Astrocyte (in vitro differentiated cells and primary cell): ENCODE data around the gene SUPT6H. TPM values are rescaled to one million over a fixed set of nuclear protein-coding genes. Genes with fewer than 3 reads are reported as not detected.

Experiments used
- DNase-seq: peaks from one replicate; pipeline ENCODE4 v3.0.0-alpha.2; 2010; ENCODE audit warnings: low read depth
- FAIRE-seq: peaks from 2 replicates; lab custom pipeline; 2011; peaks lifted over from hg19 to GRCh38; lab: Jason Lieb, UNC
- H2AFZ ChIP-seq: 2 replicates; pipeline ENCODE4 v1.6.0; 2012; ENCODE audit warnings: low read depth, low read length, inconsistent platforms
- H3K27ac ChIP-seq: 2 replicates; pipeline ENCODE4 v1.5.1; 2011; ENCODE audit warnings: low read depth, low read length, inconsistent platforms
- H3K27me3 ChIP-seq: 2 replicates; pipeline ENCODE4 v1.6.0; 2011; ENCODE audit warnings: low read length, inconsistent platforms; ENCODE audit not compliant: insufficient read depth
- H3K36me3 ChIP-seq: 2 replicates; pipeline ENCODE4 v1.5.1; 2011; ENCODE audit warnings: low read length, inconsistent platforms; ENCODE audit not compliant: insufficient read depth
- H3K4me1 ChIP-seq: 2 replicates; pipeline ENCODE4 v1.5.1; 2011; ENCODE audit warnings: low read length, inconsistent platforms; ENCODE audit not compliant: insufficient read depth
- H3K4me2 ChIP-seq: 2 replicates; pipeline ENCODE4 v1.6.0; 2012; ENCODE audit warnings: low read length, inconsistent platforms
- H3K4me3 ChIP-seq: 2 replicates; pipeline ENCODE4 v1.5.1; 2011; ENCODE audit warnings: low read depth, mild to moderate bottlenecking, low read length, inconsistent platforms; ENCODE audit not compliant: insufficient read depth
- H3K79me2 ChIP-seq: 2 replicates; pipeline ENCODE4 v1.6.0; 2012; ENCODE audit warnings: mild to moderate bottlenecking, low read length, inconsistent platforms; ENCODE audit not compliant: insufficient read depth
- H3K9ac ChIP-seq: 2 replicates; pipeline ENCODE4 v1.6.0; 2012; ENCODE audit warnings: mild to moderate bottlenecking, low read length, inconsistent platforms
- H3K9me3 ChIP-seq: 2 replicates; pipeline ENCODE4 v1.5.1; 2012; ENCODE audit warnings: low read depth, mild to moderate bottlenecking, low read length, inconsistent platforms; ENCODE audit not compliant: insufficient read depth
- H4K20me1 ChIP-seq: 2 replicates; pipeline ENCODE4 v1.6.0; 2012; ENCODE audit warnings: low read length, inconsistent platforms; ENCODE audit not compliant: insufficient read depth
- H3K27ac Mint-ChIP-seq: one replicate; pipeline ENCODE4 v1.8.0; 2021; ENCODE audit warnings: mild to moderate bottlenecking, mixed read lengths; ENCODE audit not compliant: unreplicated experiment
- H3K27me3 Mint-ChIP-seq: one replicate; pipeline ENCODE4 v1.8.0; 2021; ENCODE audit warnings: low read depth, mixed read lengths; ENCODE audit not compliant: unreplicated experiment
- H3K36me3 Mint-ChIP-seq: one replicate; pipeline ENCODE4 v1.8.0; 2021; ENCODE audit warnings: low read depth, mixed read lengths; ENCODE audit not compliant: unreplicated experiment
- H3K4me1 Mint-ChIP-seq: one replicate; pipeline ENCODE4 v1.8.0; 2021; ENCODE audit warnings: low read depth, mixed read lengths; ENCODE audit not compliant: unreplicated experiment
- H3K4me3 Mint-ChIP-seq: one replicate; pipeline ENCODE4 v1.8.0; 2021; ENCODE audit warnings: mild to moderate bottlenecking, moderate library complexity, mixed read lengths; ENCODE audit not compliant: unreplicated experiment
- H3K9me3 Mint-ChIP-seq: one replicate; pipeline ENCODE4 v1.8.0; 2021; ENCODE audit warnings: mild to moderate bottlenecking, mixed read lengths; ENCODE audit not compliant: unreplicated experiment
- EZH2 ChIP-seq: IDR thresholded peaks from 2 replicates; pipeline ENCODE4 v1.6.1; 2012; ENCODE audit warnings: mild to moderate bottlenecking, low read length, inconsistent platforms; ENCODE audit not compliant: insufficient read depth
- total RNA-seq: library from RNA; stranded (reverse); gene quantifications from 2 replicates; pipeline ENCODE4 v1.2.1, GENCODE V29; 2021
- TF ChIP-seq, protein P1 (sequence below): IDR thresholded peaks from 2 replicates; pipeline ENCODE4 v1.5.1; 2011; ENCODE audit warnings: low read depth, mild to moderate bottlenecking, inconsistent platforms, low read length, moderate library complexity; ENCODE audit not compliant: insufficient read depth

SUPT6H gene
- total RNA-seq, 1 donor from 2014 or later = 95.9 TPM

DNA sequence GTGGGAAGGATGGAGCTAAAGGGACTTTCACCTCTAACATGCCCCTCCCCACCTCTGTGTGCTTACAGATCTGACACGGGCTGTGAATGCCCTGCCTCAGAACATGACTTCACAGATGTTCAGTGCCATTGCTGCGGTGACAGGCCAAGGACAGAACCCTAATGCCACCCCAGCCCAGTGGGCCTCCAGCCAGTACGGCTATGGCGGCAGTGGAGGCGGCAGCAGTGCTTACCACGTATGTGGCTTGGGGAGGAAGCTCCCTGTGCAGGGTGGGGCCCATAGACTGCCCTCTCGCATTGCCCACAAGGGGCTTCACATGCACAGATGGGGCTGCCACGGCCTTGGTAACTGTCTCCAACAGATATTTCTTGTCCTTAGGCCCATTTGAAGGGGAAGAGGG, 38.3 kb downstream of the SUPT6H start:
- Histone ChIP-seq H3K9me3 (no peaks in the 10 kb centered on the region), H3K4me2 (no peak overlapping the region), H3K4me3 (no peak overlapping the region), H2AFZ (no peak overlapping the region), H4K20me1 (peaks cover 41% of the 10 kb centered on the region), H3K79me2 (no peaks in the 10 kb centered on the region), H3K27me3 (no peaks in the 10 kb centered on the region), H3K27ac (no peak overlapping the region), H3K4me1 (no peaks in the 10 kb centered on the region), H3K36me3 (peaks cover 57% of the 10 kb centered on the region), H3K9ac (no peak overlapping the region)
- H3K27me3 Mint-ChIP-seq = no peaks in the 10 kb centered on the region
- no peaks in the 10 kb centered on the region for H3K4me1 Mint-ChIP-seq
- H3K9me3 Mint-ChIP-seq = no peaks in the 10 kb centered on the region
- FAIRE-seq = no peak
- peaks cover 30% of the 10 kb centered on the region for H3K36me3 Mint-ChIP-seq
- DNase-seq = no peak
- no peak overlapping the region for H3K27ac Mint-ChIP-seq
- no peak for TF ChIP-seq EZH2
- TF ChIP-seq, protein P1, sequence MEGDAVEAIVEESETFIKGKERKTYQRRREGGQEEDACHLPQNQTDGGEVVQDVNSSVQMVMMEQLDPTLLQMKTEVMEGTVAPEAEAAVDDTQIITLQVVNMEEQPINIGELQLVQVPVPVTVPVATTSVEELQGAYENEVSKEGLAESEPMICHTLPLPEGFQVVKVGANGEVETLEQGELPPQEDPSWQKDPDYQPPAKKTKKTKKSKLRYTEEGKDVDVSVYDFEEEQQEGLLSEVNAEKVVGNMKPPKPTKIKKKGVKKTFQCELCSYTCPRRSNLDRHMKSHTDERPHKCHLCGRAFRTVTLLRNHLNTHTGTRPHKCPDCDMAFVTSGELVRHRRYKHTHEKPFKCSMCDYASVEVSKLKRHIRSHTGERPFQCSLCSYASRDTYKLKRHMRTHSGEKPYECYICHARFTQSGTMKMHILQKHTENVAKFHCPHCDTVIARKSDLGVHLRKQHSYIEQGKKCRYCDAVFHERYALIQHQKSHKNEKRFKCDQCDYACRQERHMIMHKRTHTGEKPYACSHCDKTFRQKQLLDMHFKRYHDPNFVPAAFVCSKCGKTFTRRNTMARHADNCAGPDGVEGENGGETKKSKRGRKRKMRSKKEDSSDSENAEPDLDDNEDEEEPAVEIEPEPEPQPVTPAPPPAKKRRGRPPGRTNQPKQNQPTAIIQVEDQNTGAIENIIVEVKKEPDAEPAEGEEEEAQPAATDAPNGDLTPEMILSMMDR = no peak
- no peak overlapping the region for H3K4me3 Mint-ChIP-seq

DNA sequence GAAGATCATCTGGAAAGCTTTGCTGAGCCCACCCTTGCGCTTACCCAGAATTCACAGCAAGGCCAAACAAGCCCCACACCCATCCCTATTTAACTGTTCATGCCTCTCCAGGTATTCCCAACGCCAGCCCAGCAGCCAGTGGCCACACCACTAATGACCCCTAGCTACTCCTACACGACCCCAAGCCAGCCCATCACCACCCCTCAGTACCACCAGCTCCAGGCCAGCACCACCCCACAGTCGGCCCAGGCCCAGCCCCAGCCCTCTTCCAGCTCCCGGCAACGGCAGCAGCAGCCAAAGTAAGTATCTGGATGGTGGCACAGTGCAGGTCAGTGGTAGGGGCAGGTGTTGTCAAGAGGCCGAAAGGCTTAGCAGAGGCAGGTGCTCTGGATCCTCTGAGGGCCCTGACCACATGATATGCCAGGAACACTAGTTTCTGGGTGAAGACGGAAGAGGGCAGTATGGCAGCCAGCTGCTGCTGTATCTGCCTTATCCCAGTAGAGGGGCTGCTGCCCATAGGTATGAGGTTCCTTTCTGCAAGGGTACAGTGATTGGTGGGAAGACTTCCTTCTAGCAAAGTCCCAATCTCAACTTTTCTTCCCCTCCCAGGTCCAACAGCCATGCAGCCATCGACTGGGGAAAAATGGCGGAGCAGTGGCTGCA, 39.0 kb downstream of the SUPT6H start:
- Histone ChIP-seq H3K79me2 (no peaks in the 10 kb centered on the region), H3K4me3 (no peak overlapping the region), H3K9me3 (no peaks in the 10 kb centered on the region), H3K9ac (no peak overlapping the region), H3K4me2 (no peak overlapping the region), H4K20me1 (peaks cover 41% of the 10 kb centered on the region), H3K27me3 (no peaks in the 10 kb centered on the region), H3K4me1 (no peaks in the 10 kb centered on the region), H3K36me3 (peaks cover 51% of the 10 kb centered on the region), H3K27ac (no peak overlapping the region), H2AFZ (no peak overlapping the region)
- no peak for TF ChIP-seq EZH2
- TF ChIP-seq, protein P1 = no peak
- no peak for DNase-seq
- H3K4me1 Mint-ChIP-seq = no peaks in the 10 kb centered on the region
- no peaks in the 10 kb centered on the region for H3K27me3 Mint-ChIP-seq
- H3K9me3 Mint-ChIP-seq = no peaks in the 10 kb centered on the region
- H3K4me3 Mint-ChIP-seq = peak overlapping the region; percentile 27
- FAIRE-seq = no peak
- H3K27ac Mint-ChIP-seq = no peak overlapping the region
- H3K36me3 Mint-ChIP-seq = peaks cover 31% of the 10 kb centered on the region

DNA sequence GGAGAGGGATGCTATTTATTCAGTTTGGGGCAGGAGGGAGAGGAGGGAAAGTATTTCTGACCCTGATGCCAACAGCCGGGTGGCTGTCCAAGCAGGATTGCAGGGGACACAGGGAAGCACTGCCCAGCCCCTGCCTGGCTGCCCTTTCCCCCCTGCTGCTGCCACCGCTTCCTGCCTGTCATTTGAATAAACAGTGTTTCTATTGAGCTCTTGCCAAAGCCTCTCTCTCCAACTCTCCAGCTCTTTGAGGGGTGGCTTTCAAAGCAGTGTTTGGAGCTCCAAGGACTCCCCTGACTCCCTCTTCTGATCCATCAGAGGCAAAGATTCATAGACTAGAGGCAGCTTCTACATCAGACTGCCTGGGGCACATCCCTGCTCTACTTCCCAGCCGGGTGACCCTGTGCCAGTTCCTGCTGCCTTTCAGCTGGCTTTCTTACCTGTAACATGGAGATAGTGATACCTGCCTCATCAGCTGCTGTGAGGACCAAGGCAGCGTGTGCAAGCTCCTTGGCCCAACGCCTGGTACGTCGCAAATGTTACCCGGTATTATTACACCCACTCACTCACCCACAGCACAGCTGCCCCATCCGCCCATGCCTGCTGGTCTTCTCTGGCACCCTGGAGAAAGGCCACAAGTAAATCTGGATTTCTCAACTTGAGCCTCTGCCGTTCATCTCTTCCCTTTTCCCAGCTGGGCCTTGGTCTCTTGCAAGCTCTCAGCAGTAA, 40.2 kb downstream of the SUPT6H start:
- Histone ChIP-seq H3K9ac (no peak overlapping the region), H2AFZ (no peak overlapping the region), H3K36me3 (peaks cover 47% of the 10 kb centered on the region), H3K4me1 (no peaks in the 10 kb centered on the region), H3K9me3 (no peaks in the 10 kb centered on the region), H3K27ac (no peak overlapping the region), H4K20me1 (peaks cover 41% of the 10 kb centered on the region), H3K4me2 (no peak overlapping the region), H3K27me3 (no peaks in the 10 kb centered on the region), H3K79me2 (no peaks in the 10 kb centered on the region), H3K4me3 (no peak overlapping the region)
- no peak overlapping the region for H3K27ac Mint-ChIP-seq
- FAIRE-seq (no peak), DNase-seq (no peak)
- no peak overlapping the region for H3K4me3 Mint-ChIP-seq
- peaks cover 34% of the 10 kb centered on the region for H3K36me3 Mint-ChIP-seq
- H3K9me3 Mint-ChIP-seq = no peaks in the 10 kb centered on the region
- TF ChIP-seq, protein P1 = no peak
- TF ChIP-seq EZH2 = no peak
- no peaks in the 10 kb centered on the region for H3K27me3 Mint-ChIP-seq
- no peaks in the 10 kb centered on the region for H3K4me1 Mint-ChIP-seq
